ENCODE data around the gene AP3B1.
"Not testable (repeated sequence)": the region's sequence is repeated elsewhere in the genome, so short reads cannot be mapped to it uniquely, and the experiment has no call there.

Gene AP3B1

DNA sequence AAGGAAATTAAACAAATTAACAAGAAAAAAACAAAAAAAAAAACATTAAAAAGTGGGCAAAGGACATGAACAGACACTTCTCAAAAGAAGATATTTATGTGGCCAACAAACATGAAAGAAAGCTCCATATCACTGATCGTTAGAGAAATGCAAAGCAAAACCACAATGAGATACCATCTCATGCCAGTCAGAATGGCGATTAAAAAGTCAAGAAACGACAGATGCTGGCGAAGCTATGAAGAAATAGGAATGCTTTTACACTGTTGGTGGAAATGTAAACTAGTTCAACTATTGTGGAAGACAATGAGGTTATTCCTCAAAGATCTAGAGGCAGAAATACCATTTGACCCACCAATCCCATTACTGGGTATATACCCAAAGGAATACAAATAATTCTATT is 223.8 kb downstream of the AP3B1 start:
- H3K9ac ChIP-seq (ENCODE audit: low read length); H3K79me1 ChIP-seq (ENCODE audit: low read length); H3K23ac ChIP-seq (ENCODE audit: low read length); H3K4ac ChIP-seq (ENCODE audit: low read depth, low read length); H2BK5ac ChIP-seq (ENCODE audit: low read length); H3K27me3 ChIP-seq (ENCODE audit: insufficient read depth, low read length, poor library complexity); H3K18ac ChIP-seq (ENCODE audit: low read length); H2AK5ac ChIP-seq (ENCODE audit: low read length); H2BK15ac ChIP-seq (replicated peaks; ENCODE audit: low read depth); H3K56ac ChIP-seq (ENCODE audit: low read length); H3K4me1 ChIP-seq (ENCODE audit: control insufficient read depth, low read depth, low read length); H4K5ac ChIP-seq (ENCODE audit: low read length); H4K8ac ChIP-seq (ENCODE audit: low read depth, low read length); H3K4me3 ChIP-seq (ENCODE audit: low read length); H3K4me2 ChIP-seq (ENCODE audit: low read length); H3K27ac ChIP-seq (ENCODE audit: low read depth, low read length); H2BK120ac ChIP-seq (ENCODE audit: low read depth, low read length); DNase-seq; H3K79me2 ChIP-seq (ENCODE audit: control insufficient read depth, insufficient read depth, low read length); H3K36me3 ChIP-seq (ENCODE audit: control insufficient read depth, insufficient read depth, low read length): not testable (repeated sequence)
- no CpG with 5 or more reads among the region's 4 CpGs for WGBS (ENCODE audit: extremely low coverage, insufficient coverage, low lambda C conversion rate)

DNA sequence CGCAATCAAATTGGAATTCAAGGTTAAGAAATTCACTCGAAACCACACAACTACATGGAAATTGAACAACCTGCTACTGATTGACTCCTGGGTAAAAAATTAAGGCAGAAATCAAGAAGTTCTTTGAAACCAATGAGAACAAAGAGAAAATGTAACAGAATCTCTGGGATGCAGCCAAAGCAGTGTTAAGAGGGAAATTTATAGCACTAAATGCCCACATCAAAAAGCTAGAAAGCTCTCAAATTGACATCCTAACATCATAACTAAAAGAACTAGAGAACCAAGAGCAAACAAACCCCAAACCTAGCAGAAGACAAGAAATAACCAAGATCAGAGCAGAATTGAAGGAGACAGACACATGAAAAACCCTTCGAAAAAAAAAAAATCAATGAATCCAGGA is 226.9 kb downstream of the AP3B1 start:
- DNase-seq; H3K27me3 ChIP-seq (ENCODE audit: insufficient read depth, low read length, poor library complexity): not testable (repeated sequence)
- WGBS (ENCODE audit: extremely low coverage, insufficient coverage, low lambda C conversion rate), result no CpG with 5 or more reads among the region's 3 CpGs

DNA sequence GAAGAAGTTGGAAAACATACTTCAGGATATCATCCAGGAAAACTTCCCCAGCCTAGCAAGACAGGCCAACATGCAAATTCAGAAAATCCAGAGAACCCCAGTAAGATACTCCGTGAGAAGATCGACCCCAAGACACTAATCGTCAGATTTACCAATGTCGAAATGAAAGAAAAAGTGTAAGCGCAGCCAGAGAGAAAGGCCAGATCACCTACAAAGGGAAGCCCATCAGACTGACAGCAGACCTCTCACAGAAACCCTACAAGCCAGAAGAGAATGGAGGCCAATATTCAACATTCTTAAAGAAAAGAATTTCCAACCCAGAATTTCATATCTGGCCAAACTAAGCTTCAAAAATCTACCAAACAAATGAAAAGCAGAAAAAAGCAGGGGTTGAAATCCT is 227.8 kb downstream of the AP3B1 start:
- H3K36me3 ChIP-seq (ENCODE audit: control insufficient read depth, insufficient read depth, low read length); H3K9ac ChIP-seq (ENCODE audit: low read length); H3K4ac ChIP-seq (ENCODE audit: low read depth, low read length); H4K8ac ChIP-seq (ENCODE audit: low read depth, low read length); H3K27ac ChIP-seq (ENCODE audit: low read depth, low read length); H3K4me1 ChIP-seq (ENCODE audit: control insufficient read depth, low read depth, low read length); H3K27me3 ChIP-seq (ENCODE audit: insufficient read depth, low read length, poor library complexity); H2AK5ac ChIP-seq (ENCODE audit: low read length); H3K56ac ChIP-seq (ENCODE audit: low read length); H2BK120ac ChIP-seq (ENCODE audit: low read depth, low read length); H3K79me1 ChIP-seq (ENCODE audit: low read length); DNase-seq; H3K4me3 ChIP-seq (ENCODE audit: low read length); H3K23ac ChIP-seq (ENCODE audit: low read length); H3K79me2 ChIP-seq (ENCODE audit: control insufficient read depth, insufficient read depth, low read length); H2BK15ac ChIP-seq (replicated peaks; ENCODE audit: low read depth); H2BK5ac ChIP-seq (ENCODE audit: low read length); H3K18ac ChIP-seq (ENCODE audit: low read length); H3K4me2 ChIP-seq (ENCODE audit: low read length); H4K5ac ChIP-seq (ENCODE audit: low read length): not testable (repeated sequence)
- WGBS (ENCODE audit: extremely low coverage, insufficient coverage, low lambda C conversion rate), result no CpG with 5 or more reads among the region's 5 CpGs

More for the DNA sequence above, 226.9 kb downstream of the AP3B1 start:
- not testable (repeated sequence) for H3K23ac ChIP-seq (ENCODE audit: low read length); H3K4me1 ChIP-seq (ENCODE audit: control insufficient read depth, low read depth, low read length); H2AK5ac ChIP-seq (ENCODE audit: low read length); H2BK5ac ChIP-seq (ENCODE audit: low read length); H4K8ac ChIP-seq (ENCODE audit: low read depth, low read length); H3K27ac ChIP-seq (ENCODE audit: low read depth, low read length); H2BK120ac ChIP-seq (ENCODE audit: low read depth, low read length); H3K79me1 ChIP-seq (ENCODE audit: low read length); H3K4ac ChIP-seq (ENCODE audit: low read depth, low read length); H3K56ac ChIP-seq (ENCODE audit: low read length); H3K4me2 ChIP-seq (ENCODE audit: low read length); H3K36me3 ChIP-seq (ENCODE audit: control insufficient read depth, insufficient read depth, low read length); H3K4me3 ChIP-seq (ENCODE audit: low read length); H2BK15ac ChIP-seq (replicated peaks; ENCODE audit: low read depth); H3K79me2 ChIP-seq (ENCODE audit: control insufficient read depth, insufficient read depth, low read length); H4K5ac ChIP-seq (ENCODE audit: low read length); H3K18ac ChIP-seq (ENCODE audit: low read length); H3K9ac ChIP-seq (ENCODE audit: low read length)

DNA sequence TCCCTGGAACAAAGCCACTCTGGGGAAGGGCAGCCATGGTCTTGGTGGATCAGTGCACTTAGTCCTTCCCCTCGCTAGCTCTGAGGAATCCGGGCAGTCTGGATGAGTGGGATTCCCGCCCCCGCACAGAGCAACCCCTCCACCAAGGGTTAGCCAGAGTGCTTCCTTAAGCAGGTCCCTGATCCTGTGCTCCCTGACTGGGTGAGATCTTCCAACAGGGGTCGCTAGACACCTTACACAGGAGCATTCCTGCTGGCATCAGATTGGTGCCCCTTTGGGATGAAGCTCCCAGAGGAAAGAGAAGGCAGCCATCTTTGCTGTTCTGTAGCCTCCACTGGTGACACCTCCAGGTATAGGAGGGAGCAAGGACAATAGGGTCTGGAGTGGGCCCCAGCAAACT is 228.8 kb downstream of the AP3B1 start:
- H3K4ac ChIP-seq (ENCODE audit: low read depth, low read length), result no peak overlapping the region
- WGBS (ENCODE audit: extremely low coverage, insufficient coverage, low lambda C conversion rate), result no CpG with 5 or more reads among the region's 5 CpGs
- H3K4me2 ChIP-seq (ENCODE audit: low read length), result no peak overlapping the region
- H2BK120ac ChIP-seq (ENCODE audit: low read depth, low read length), result no peak overlapping the region
- no peaks in the 10 kb centered on the region for H3K36me3 ChIP-seq (ENCODE audit: control insufficient read depth, insufficient read depth, low read length)
- no peaks in the 10 kb centered on the region for H3K79me2 ChIP-seq (ENCODE audit: control insufficient read depth, insufficient read depth, low read length)
- no peak overlapping the region for H3K4me3 ChIP-seq (ENCODE audit: low read length)
- no peak overlapping the region for H2BK5ac ChIP-seq (ENCODE audit: low read length)
- H4K5ac ChIP-seq (ENCODE audit: low read length), result no peak overlapping the region
- H3K56ac ChIP-seq (ENCODE audit: low read length), result no peak overlapping the region
- H3K27ac ChIP-seq (ENCODE audit: low read depth, low read length), result no peak overlapping the region
- H4K8ac ChIP-seq (ENCODE audit: low read depth, low read length), result no peak overlapping the region
- no peak overlapping the region for H3K23ac ChIP-seq (ENCODE audit: low read length)
- H3K9ac ChIP-seq (ENCODE audit: low read length), result no peak overlapping the region
- H3K4me1 ChIP-seq (ENCODE audit: control insufficient read depth, low read depth, low read length), result no peaks in the 10 kb centered on the region
- no peaks in the 10 kb centered on the region for H3K79me1 ChIP-seq (ENCODE audit: low read length)
- H3K27me3 ChIP-seq (ENCODE audit: insufficient read depth, low read length, poor library complexity), result no peaks in the 10 kb centered on the region
- H2AK5ac ChIP-seq (ENCODE audit: low read length), result no peak overlapping the region
- H3K18ac ChIP-seq (ENCODE audit: low read length), result no peak overlapping the region
- no peak overlapping the region for H2BK15ac ChIP-seq (replicated peaks; ENCODE audit: low read depth)
- DNase-seq, result peak; percentile 62

DNA sequence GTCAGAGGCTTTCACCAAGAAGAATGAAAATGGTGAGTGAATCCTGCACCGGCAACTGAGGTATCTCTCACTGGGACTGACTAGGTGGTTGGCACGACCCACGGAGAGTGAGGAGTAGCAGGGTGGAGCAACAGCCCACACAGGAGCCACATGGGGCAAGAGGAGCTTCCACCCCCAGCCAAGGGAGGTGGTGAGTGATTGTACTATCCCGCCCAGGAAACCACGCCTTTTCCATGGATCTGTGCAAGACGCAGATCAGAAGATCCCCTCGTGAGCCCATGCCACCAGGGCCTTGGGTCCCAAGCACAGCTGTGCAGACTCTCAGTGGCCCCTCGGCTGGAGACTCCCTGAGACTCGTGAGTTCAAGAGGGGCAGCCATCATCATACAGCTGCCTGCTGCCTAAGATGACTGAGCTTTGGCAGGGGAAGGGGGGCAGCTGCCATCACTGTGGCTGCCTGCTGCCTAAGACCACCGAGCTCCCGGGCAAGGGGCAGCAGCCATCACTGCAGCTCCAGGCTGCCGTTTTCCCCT is 229.5 kb downstream of the AP3B1 start:
- Histone ChIP-seq H3K27me3 (ENCODE audit: insufficient read depth, low read length, poor library complexity) (no peaks in the 10 kb centered on the region), H3K79me1 (ENCODE audit: low read length) (no peaks in the 10 kb centered on the region), H3K79me2 (ENCODE audit: control insufficient read depth, insufficient read depth, low read length) (no peaks in the 10 kb centered on the region), H2BK120ac (ENCODE audit: low read depth, low read length) (no peak overlapping the region), H3K27ac (ENCODE audit: low read depth, low read length) (no peak overlapping the region), H3K4me2 (ENCODE audit: low read length) (no peak overlapping the region), H2BK15ac (replicated peaks; ENCODE audit: low read depth) (no peak overlapping the region), H2BK5ac (ENCODE audit: low read length) (no peak overlapping the region), H2AK5ac (ENCODE audit: low read length) (no peak overlapping the region), H3K36me3 (ENCODE audit: control insufficient read depth, insufficient read depth, low read length) (no peaks in the 10 kb centered on the region), H4K8ac (ENCODE audit: low read depth, low read length) (no peak overlapping the region), H3K23ac (ENCODE audit: low read length) (no peak overlapping the region), H3K9ac (ENCODE audit: low read length) (no peak overlapping the region), H3K56ac (ENCODE audit: low read length) (no peak overlapping the region), H3K4me3 (ENCODE audit: low read length) (no peak overlapping the region), H3K4ac (ENCODE audit: low read depth, low read length) (no peak overlapping the region), H3K4me1 (ENCODE audit: control insufficient read depth, low read depth, low read length) (no peaks in the 10 kb centered on the region), H3K18ac (ENCODE audit: low read length) (no peak overlapping the region), H4K5ac (ENCODE audit: low read length) (no peak overlapping the region)
- DNase-seq, result no peak
- WGBS (ENCODE audit: extremely low coverage, insufficient coverage, low lambda C conversion rate), result no CpG with 5 or more reads among the region's 12 CpGs

DNA sequence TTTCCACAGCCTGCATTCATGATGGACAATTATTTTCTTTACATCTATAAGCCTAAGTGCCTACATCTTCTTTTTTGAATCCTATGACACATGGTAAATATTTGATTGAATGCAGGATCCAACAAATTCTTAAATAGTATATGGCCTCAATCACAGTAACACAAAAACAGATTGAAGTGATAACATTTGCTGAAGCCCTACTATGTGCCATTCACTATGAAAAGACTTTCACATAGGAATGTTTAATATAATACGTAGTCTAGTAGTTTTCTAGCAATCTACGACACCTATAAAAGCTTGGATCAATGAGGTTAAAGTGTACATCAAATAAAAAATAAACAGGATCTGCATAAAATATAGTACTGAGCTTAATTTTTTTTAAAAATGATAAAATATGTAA is 231.0 kb downstream of the AP3B1 start:
- no peak for DNase-seq
- H3K4ac ChIP-seq (ENCODE audit: low read depth, low read length), result no peak overlapping the region
- no peak overlapping the region for H4K5ac ChIP-seq (ENCODE audit: low read length)
- no peak overlapping the region for H3K23ac ChIP-seq (ENCODE audit: low read length)
- H3K36me3 ChIP-seq (ENCODE audit: control insufficient read depth, insufficient read depth, low read length), result no peaks in the 10 kb centered on the region
- H3K79me2 ChIP-seq (ENCODE audit: control insufficient read depth, insufficient read depth, low read length), result no peaks in the 10 kb centered on the region
- no peak overlapping the region for H2BK120ac ChIP-seq (ENCODE audit: low read depth, low read length)
- H4K8ac ChIP-seq (ENCODE audit: low read depth, low read length), result no peak overlapping the region
- WGBS (ENCODE audit: extremely low coverage, insufficient coverage, low lambda C conversion rate), result no CpG with 5 or more reads among the region's 2 CpGs
- no peaks in the 10 kb centered on the region for H3K79me1 ChIP-seq (ENCODE audit: low read length)
- H3K4me1 ChIP-seq (ENCODE audit: control insufficient read depth, low read depth, low read length), result no peaks in the 10 kb centered on the region
- H3K27me3 ChIP-seq (ENCODE audit: insufficient read depth, low read length, poor library complexity), result no peaks in the 10 kb centered on the region
- no peak overlapping the region for H3K4me3 ChIP-seq (ENCODE audit: low read length)
- H2AK5ac ChIP-seq (ENCODE audit: low read length), result no peak overlapping the region
- H3K4me2 ChIP-seq (ENCODE audit: low read length), result no peak overlapping the region
- H3K56ac ChIP-seq (ENCODE audit: low read length), result no peak overlapping the region
- no peak overlapping the region for H2BK5ac ChIP-seq (ENCODE audit: low read length)
- H2BK15ac ChIP-seq (replicated peaks; ENCODE audit: low read depth), result no peak overlapping the region
- H3K18ac ChIP-seq (ENCODE audit: low read length), result no peak overlapping the region
- no peak overlapping the region for H3K9ac ChIP-seq (ENCODE audit: low read length)
- H3K27ac ChIP-seq (ENCODE audit: low read depth, low read length), result no peak overlapping the region

Data from mesendoderm (in vitro differentiated cells).